GM21529 (cell line): ENCODE results near the gene SLFN14.
"Not testable (repeated sequence)": the region's sequence is repeated elsewhere in the genome, so short reads cannot be mapped to it uniquely, and the experiment has no call there.

Source experiments
- ATAC-seq: cut with Tn5 transposase; IDR thresholded peaks from one replicate; pipeline ENCODE4 v1.9.1; 2021; ENCODE audit not compliant: unreplicated experiment

Gene SLFN14

GRCh38 chr17:35560703-35561102 lies at the start of gene SLFN14:
TSS of gene SLFN14 (minus strand) at chr17:35560819. CDS start at chr17:35558062, 2,757 bp downstream.
- no peak for ATAC-seq

GRCh38 chr17:35609831-35610230 lies 49.2 kb upstream of the SLFN14 start:
- ATAC-seq, result no peak

GRCh38 chr17:35607239-35607847 lies 46.7 kb upstream of the SLFN14 start:
- ATAC-seq, result no peak

GRCh38 chr17:35605678-35606077 lies 45.1 kb upstream of the SLFN14 start:
- no peak for ATAC-seq

GRCh38 chr17:35603674-35604073 lies 43.1 kb upstream of the SLFN14 start:
- no peak for ATAC-seq

- ATAC-seq, result no peak
Measured at GRCh38 chr17:35597604-35598003, 37.0 kb upstream of the SLFN14 start.

GRCh38 chr17:35596530-35597233 lies 36.1 kb upstream of the SLFN14 start:
- ATAC-seq, result no peak

- ATAC-seq, result no peak
Measured at GRCh38 chr17:35596072-35596471, 35.5 kb upstream of the SLFN14 start.

- no peak for ATAC-seq
Measured at GRCh38 chr17:35588196-35588920, 27.7 kb upstream of the SLFN14 start.

GRCh38 chr17:35587074-35587961 lies 26.7 kb upstream of the SLFN14 start, which contains the start of gene AP2B1:
TSS of gene AP2B1 (plus strand) at chr17:35587322. CDS start at chr17:35594031, 6,709 bp downstream.
- peak; percentile 85 for ATAC-seq

GRCh38 chr17:35586569-35587073 lies 26.0 kb upstream of the SLFN14 start:
- no peak for ATAC-seq

- no peak for ATAC-seq
Measured at GRCh38 chr17:35584061-35584460, 23.4 kb upstream of the SLFN14 start.

GRCh38 chr17:35578929-35579432 lies 18.4 kb upstream of the SLFN14 start:
- ATAC-seq, result no peak

- ATAC-seq, result peak; percentile 87
Measured at GRCh38 chr17:35578197-35578928, 17.7 kb upstream of the SLFN14 start, which contains the start of gene PEX12. TSS of gene PEX12 (minus strand) at chr17:35578571. CDS start at chr17:35578021, 550 bp downstream.

GRCh38 chr17:35577830-35578196 lies 17.2 kb upstream of the SLFN14 start:
- ATAC-seq, result no peak

GRCh38 chr17:35575759-35576158 lies 15.1 kb upstream of the SLFN14 start:
- ATAC-seq, result no peak

GRCh38 chr17:35569405-35569804 lies 8.8 kb upstream of the SLFN14 start:
- ATAC-seq, result no peak

GRCh38 chr17:35568561-35568960 lies 7.9 kb upstream of the SLFN14 start:
- no peak for ATAC-seq

GRCh38 chr17:35566968-35567367 lies 6.3 kb upstream of the SLFN14 start:
- no peak for ATAC-seq

GRCh38 chr17:35563181-35563580 lies 2.6 kb upstream of the SLFN14 start:
- ATAC-seq, result not testable (repeated sequence)
